Nephron progenitor cell (in vitro differentiated cells): ENCODE data around the gene METTL8.

Experiments used
- DNase-seq: peaks from one replicate; pipeline ENCODE4 v3.0.0; 2021
- H3K27ac Mint-ChIP-seq: 2 replicates; pipeline ENCODE4 v1.8.0; 2021; ENCODE audit warnings: mild to moderate bottlenecking, moderate library complexity, mixed read lengths
- H3K27me3 Mint-ChIP-seq: 2 replicates; pipeline ENCODE4 v1.8.0; 2021; ENCODE audit warnings: mild to moderate bottlenecking, low read depth, mixed read lengths; ENCODE audit not compliant: poor library complexity
- H3K36me3 Mint-ChIP-seq: 2 replicates; pipeline ENCODE4 v1.8.0; 2021; ENCODE audit warnings: low read depth, mixed read lengths
- H3K4me1 Mint-ChIP-seq: 2 replicates; pipeline ENCODE4 v1.8.0; 2021; ENCODE audit warnings: mixed read lengths
- H3K4me3 Mint-ChIP-seq: 2 replicates; pipeline ENCODE4 v1.8.0; 2021; ENCODE audit warnings: mild to moderate bottlenecking, moderate library complexity, mixed read lengths
- H3K9me3 Mint-ChIP-seq: 2 replicates; pipeline ENCODE4 v1.8.0; 2021; ENCODE audit warnings: mild to moderate bottlenecking, moderate library complexity, mixed read lengths
- TF ChIP-seq, protein P1 (sequence below): fragments of 200-600 bp; sonication (generic); IDR thresholded peaks from 2 replicates; pipeline ENCODE4 v1.5.0; 2021; ENCODE audit warnings: antibody characterized with exemption

METTL8 gene

DNA sequence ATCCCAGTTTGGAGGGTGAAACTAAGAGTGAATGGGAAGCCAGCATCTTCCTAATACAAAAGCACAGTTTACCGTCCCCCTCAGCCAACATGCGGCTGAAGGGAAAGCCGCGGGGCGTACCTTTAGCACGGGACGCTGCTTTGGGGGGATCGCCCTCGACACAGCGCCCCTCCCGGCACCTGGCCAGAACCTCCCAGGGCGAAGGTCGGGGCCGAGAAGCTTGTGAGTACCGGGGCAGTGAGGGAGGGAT is at the start of gene METTL8:
Gene METTL8, minus strand, starts transcription at position 228 of the 250 bp plus-strand sequence. CDS start 41,805 bp downstream, outside the sequence.
- no peak for DNase-seq
- TF ChIP-seq, protein P1, sequence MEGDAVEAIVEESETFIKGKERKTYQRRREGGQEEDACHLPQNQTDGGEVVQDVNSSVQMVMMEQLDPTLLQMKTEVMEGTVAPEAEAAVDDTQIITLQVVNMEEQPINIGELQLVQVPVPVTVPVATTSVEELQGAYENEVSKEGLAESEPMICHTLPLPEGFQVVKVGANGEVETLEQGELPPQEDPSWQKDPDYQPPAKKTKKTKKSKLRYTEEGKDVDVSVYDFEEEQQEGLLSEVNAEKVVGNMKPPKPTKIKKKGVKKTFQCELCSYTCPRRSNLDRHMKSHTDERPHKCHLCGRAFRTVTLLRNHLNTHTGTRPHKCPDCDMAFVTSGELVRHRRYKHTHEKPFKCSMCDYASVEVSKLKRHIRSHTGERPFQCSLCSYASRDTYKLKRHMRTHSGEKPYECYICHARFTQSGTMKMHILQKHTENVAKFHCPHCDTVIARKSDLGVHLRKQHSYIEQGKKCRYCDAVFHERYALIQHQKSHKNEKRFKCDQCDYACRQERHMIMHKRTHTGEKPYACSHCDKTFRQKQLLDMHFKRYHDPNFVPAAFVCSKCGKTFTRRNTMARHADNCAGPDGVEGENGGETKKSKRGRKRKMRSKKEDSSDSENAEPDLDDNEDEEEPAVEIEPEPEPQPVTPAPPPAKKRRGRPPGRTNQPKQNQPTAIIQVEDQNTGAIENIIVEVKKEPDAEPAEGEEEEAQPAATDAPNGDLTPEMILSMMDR = peak; percentile 46

GRCh38 chr2:171482877-171483276 is 49.1 kb upstream of the METTL8 start:
- no peak for DNase-seq
- Mint-ChIP-seq H3K4me3 (no peak overlapping the region), H3K36me3 (peaks cover 30% of the 10 kb centered on the region), H3K9me3 (no peaks in the 10 kb centered on the region), H3K27me3 (no peaks in the 10 kb centered on the region), H3K27ac (no peak overlapping the region), H3K4me1 (peaks cover 19% of the 10 kb centered on the region)
- TF ChIP-seq, protein P1 = no peak

More for the DNA sequence above, at the start of gene METTL8:
- Mint-ChIP-seq H3K4me3 (peak within 1 kb of the TSS; percentile 91), H3K27ac (peak within 1 kb of the TSS; percentile 96), H3K4me1 (peaks cover 56% of the 10 kb centered on the region), H3K27me3 (peaks cover 3% of the 10 kb centered on the region), H3K36me3 (peaks cover 43% of the 10 kb centered on the region), H3K9me3 (peaks cover 9% of the 10 kb centered on the region)

GRCh38 chr2:171482308-171482707 is 48.5 kb upstream of the METTL8 start:
- Mint-ChIP-seq H3K27ac (peak overlapping the region; percentile 41), H3K27me3 (no peaks in the 10 kb centered on the region), H3K4me1 (peaks cover 19% of the 10 kb centered on the region), H3K36me3 (peaks cover 24% of the 10 kb centered on the region), H3K9me3 (no peaks in the 10 kb centered on the region), H3K4me3 (no peak overlapping the region)
- TF ChIP-seq, protein P1 = no peak
- DNase-seq = no peak

- TF ChIP-seq, protein P1 = no peak
- Mint-ChIP-seq H3K27ac (no peak overlapping the region), H3K4me1 (peaks cover 19% of the 10 kb centered on the region), H3K4me3 (no peak overlapping the region), H3K27me3 (no peaks in the 10 kb centered on the region), H3K36me3 (peaks cover 19% of the 10 kb centered on the region), H3K9me3 (no peaks in the 10 kb centered on the region)
- DNase-seq = no peak
Observed at GRCh38 chr2:171480908-171481307, 47.1 kb upstream of the METTL8 start.

GRCh38 chr2:171479154-171479814 is 45.5 kb upstream of the METTL8 start:
- H3K4me3 Mint-ChIP-seq = no peak overlapping the region
- no peak for DNase-seq
- H3K27ac Mint-ChIP-seq = no peak overlapping the region
- H3K9me3 Mint-ChIP-seq = no peaks in the 10 kb centered on the region
- peaks cover 22% of the 10 kb centered on the region for H3K4me1 Mint-ChIP-seq
- H3K27me3 Mint-ChIP-seq = no peaks in the 10 kb centered on the region
- TF ChIP-seq, protein P1 = no peak
- H3K36me3 Mint-ChIP-seq = peaks cover 23% of the 10 kb centered on the region

DNA sequence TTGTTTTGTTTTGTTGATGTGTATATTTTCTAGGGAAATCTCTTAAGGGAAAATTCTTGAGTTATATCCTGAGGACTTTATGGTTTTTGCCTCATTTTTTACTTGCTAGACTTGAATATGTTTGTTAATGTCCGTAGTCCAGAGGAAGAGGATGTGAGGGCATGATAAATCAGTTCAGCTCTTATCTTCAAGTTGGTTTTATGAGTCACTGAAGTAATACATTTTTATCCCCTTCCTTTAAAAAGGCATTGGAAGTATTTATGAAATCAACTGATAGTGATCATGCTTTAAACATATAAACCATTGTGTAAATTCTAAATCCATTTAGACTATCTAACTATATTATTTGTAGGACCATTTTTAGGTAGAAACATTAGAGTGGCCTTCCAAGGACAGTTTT is 44.6 kb upstream of the METTL8 start:
- Mint-ChIP-seq H3K4me3 (no peak overlapping the region), H3K27ac (no peak overlapping the region), H3K4me1 (peaks cover 23% of the 10 kb centered on the region), H3K36me3 (peaks cover 29% of the 10 kb centered on the region), H3K27me3 (no peaks in the 10 kb centered on the region), H3K9me3 (no peaks in the 10 kb centered on the region)
- TF ChIP-seq, protein P1 = no peak
- DNase-seq = no peak
